ENCODE results near the gene KAT8. TPM values are rescaled to one million over a fixed set of nuclear protein-coding genes. Genes with fewer than 3 reads are reported as not detected.
"Not testable (repeated sequence)": the region's sequence is repeated elsewhere in the genome, so short reads cannot be mapped to it uniquely, and the experiment has no call there.

The KAT8 gene
- total RNA-seq, 1 donor: 31.8 TPM

DNA sequence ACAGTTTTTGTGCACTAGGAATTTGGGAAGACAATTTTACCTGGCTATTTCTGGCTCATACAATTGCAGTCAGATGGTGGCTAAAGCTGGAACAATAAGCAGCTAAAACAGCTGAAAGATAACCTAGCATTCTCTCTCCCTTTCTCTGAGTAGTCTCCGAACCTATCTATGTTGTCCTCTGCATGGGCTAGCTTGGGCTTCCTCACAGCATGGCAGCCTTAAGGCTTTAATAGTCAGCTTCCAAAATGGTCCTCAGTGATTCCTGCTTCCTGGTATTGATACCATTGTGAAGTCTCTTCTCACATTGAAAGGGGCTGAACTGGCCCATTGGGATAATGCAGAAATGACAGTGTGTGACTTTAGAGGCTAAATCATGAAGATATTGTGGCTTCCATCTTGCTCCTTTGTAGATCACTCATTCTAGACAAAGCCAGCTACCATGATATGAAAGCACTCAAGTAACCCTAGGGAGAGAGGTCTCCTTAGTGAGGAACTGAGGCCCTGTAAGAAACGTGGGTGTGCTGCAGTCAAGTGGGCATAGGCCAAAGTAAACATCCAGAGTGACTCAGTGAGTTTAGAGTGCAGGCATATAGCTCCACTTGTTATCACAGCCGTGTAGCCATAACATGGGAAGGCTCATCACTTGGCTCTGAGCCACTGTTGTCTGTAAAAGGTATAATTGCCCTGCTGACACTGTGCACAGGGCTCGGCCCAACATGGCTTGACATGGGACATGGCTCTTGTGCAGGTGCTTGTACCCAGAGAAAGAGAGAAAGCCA, 17.4 kb upstream of the KAT8 start:
- H3K36me3 ChIP-seq (ENCODE audit: insufficient read depth, low read length): no peaks in the 10 kb centered on the region
- peak overlapping the region; percentile 10 for H2AFZ ChIP-seq (ENCODE audit: low read length)
- no peak overlapping the region for H3K4me2 ChIP-seq (ENCODE audit: insufficient read depth, low read length)
- no peaks in the 10 kb centered on the region for H3K27me3 ChIP-seq (ENCODE audit: insufficient read depth, low read length)
- H3K79me2 ChIP-seq (ENCODE audit: insufficient read depth, low read length): no peaks in the 10 kb centered on the region
- H3K27ac ChIP-seq (ENCODE audit: low read depth, low read length): no peak overlapping the region
- H4K20me1 ChIP-seq (ENCODE audit: insufficient read depth, low read length): no peaks in the 10 kb centered on the region
- DNase-seq (ENCODE audit: insufficient read length, low spot score, missing footprints): peak; percentile 78
- peaks cover 11% of the 10 kb centered on the region for H3K4me1 ChIP-seq (ENCODE audit: insufficient read depth, low read length)
- H3K9me3 ChIP-seq (ENCODE audit: low read depth, low read length): no peaks in the 10 kb centered on the region
- TF ChIP-seq, protein P1, sequence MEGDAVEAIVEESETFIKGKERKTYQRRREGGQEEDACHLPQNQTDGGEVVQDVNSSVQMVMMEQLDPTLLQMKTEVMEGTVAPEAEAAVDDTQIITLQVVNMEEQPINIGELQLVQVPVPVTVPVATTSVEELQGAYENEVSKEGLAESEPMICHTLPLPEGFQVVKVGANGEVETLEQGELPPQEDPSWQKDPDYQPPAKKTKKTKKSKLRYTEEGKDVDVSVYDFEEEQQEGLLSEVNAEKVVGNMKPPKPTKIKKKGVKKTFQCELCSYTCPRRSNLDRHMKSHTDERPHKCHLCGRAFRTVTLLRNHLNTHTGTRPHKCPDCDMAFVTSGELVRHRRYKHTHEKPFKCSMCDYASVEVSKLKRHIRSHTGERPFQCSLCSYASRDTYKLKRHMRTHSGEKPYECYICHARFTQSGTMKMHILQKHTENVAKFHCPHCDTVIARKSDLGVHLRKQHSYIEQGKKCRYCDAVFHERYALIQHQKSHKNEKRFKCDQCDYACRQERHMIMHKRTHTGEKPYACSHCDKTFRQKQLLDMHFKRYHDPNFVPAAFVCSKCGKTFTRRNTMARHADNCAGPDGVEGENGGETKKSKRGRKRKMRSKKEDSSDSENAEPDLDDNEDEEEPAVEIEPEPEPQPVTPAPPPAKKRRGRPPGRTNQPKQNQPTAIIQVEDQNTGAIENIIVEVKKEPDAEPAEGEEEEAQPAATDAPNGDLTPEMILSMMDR (IDR thresholded peaks at IDR 0.05; ENCODE audit: extremely low read depth, low read depth, low read length): no peak
- no peak overlapping the region for H3K4me3 ChIP-seq (ENCODE audit: insufficient read depth, low read length)

DNA sequence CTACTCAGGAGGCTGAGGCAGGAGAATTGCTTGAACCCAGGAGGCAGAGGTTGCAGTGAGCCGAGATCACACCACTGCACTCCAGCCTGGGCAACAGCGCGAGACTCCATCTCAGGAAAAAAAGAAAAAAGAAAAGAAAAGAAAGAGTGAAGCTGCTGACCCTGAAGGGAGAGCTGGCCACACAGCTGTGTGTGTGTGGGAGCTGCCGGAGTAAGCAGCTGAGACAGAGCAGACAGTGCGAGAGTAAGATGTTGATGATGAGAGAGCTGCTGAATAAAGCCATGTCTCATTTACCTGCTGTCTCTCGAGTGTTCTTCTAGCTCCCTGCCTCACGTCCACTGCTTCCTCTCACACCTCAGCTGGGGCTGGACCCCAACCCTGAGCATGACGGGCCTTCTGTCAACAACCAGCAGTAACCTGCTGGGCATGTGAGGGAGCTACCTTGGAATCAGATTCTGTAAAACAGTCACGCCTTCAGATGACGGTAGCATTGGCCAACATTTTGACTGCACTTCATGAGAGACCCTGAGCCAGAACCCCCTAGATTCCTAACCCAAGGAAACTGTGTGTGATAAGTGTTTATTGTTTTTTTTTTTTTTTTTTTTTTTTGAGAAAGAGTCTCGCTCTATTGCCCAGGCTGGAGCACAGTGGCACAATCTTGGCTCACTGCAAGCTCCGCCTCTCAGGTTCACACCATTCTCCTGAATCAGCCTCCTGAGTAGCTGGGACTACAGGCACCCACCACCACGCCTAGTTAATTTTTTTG, 16.4 kb upstream of the KAT8 start:
- H3K4me1 ChIP-seq (ENCODE audit: insufficient read depth, low read length); H4K20me1 ChIP-seq (ENCODE audit: insufficient read depth, low read length); H3K4me3 ChIP-seq (ENCODE audit: insufficient read depth, low read length); H3K79me2 ChIP-seq (ENCODE audit: insufficient read depth, low read length); H3K36me3 ChIP-seq (ENCODE audit: insufficient read depth, low read length); H3K9me3 ChIP-seq (ENCODE audit: low read depth, low read length); H3K27me3 ChIP-seq (ENCODE audit: insufficient read depth, low read length); DNase-seq (ENCODE audit: insufficient read length, low spot score, missing footprints); H3K27ac ChIP-seq (ENCODE audit: low read depth, low read length); H3K4me2 ChIP-seq (ENCODE audit: insufficient read depth, low read length); H2AFZ ChIP-seq (ENCODE audit: low read length): not testable (repeated sequence)

DNA sequence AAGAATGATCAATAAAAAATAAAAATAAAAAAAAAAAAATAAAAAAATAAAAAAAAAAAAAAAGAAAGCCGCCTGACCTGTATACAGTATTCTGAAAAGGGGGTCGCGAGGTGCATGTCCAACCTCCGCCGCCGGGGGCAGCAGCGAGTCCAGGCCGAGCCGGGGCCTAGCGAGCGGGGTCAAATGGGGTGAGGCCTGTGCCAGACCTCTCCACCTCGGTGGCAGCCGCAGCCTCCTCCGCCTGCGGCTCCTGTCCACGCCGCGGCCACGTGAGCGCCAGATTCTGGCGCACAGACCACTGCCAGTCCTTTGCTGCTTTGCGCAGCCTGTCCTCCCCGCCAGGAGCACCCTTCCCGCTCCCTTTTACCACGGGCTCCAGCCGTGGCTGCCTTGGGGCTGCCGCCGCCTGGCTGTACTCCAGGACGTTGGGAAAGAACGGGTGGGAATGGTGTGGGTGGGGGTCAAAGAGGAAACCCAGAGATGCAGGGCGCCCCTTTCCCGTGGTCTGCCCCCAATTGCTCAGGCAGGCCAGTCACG, 11.7 kb upstream of the KAT8 start:
- Histone ChIP-seq H3K4me3 (ENCODE audit: insufficient read depth, low read length) (peak overlapping the region; percentile 58), H3K79me2 (ENCODE audit: insufficient read depth, low read length) (peaks cover 19% of the 10 kb centered on the region), H3K27ac (ENCODE audit: low read depth, low read length) (peak overlapping the region; percentile 48), H3K27me3 (ENCODE audit: insufficient read depth, low read length) (no peaks in the 10 kb centered on the region), H3K4me2 (ENCODE audit: insufficient read depth, low read length) (peak overlapping the region; percentile 72), H2AFZ (ENCODE audit: low read length) (peak overlapping the region; percentile 86), H3K4me1 (ENCODE audit: insufficient read depth, low read length) (peaks cover 17% of the 10 kb centered on the region), H3K36me3 (ENCODE audit: insufficient read depth, low read length) (peaks cover 14% of the 10 kb centered on the region), H3K9me3 (ENCODE audit: low read depth, low read length) (no peaks in the 10 kb centered on the region), H4K20me1 (ENCODE audit: insufficient read depth, low read length) (no peaks in the 10 kb centered on the region)
- TF ChIP-seq, protein P1 (IDR thresholded peaks at IDR 0.05; ENCODE audit: extremely low read depth, low read depth, low read length): peak; percentile 59
- peak; percentile 99 for DNase-seq (ENCODE audit: insufficient read length, low spot score, missing footprints)

DNA sequence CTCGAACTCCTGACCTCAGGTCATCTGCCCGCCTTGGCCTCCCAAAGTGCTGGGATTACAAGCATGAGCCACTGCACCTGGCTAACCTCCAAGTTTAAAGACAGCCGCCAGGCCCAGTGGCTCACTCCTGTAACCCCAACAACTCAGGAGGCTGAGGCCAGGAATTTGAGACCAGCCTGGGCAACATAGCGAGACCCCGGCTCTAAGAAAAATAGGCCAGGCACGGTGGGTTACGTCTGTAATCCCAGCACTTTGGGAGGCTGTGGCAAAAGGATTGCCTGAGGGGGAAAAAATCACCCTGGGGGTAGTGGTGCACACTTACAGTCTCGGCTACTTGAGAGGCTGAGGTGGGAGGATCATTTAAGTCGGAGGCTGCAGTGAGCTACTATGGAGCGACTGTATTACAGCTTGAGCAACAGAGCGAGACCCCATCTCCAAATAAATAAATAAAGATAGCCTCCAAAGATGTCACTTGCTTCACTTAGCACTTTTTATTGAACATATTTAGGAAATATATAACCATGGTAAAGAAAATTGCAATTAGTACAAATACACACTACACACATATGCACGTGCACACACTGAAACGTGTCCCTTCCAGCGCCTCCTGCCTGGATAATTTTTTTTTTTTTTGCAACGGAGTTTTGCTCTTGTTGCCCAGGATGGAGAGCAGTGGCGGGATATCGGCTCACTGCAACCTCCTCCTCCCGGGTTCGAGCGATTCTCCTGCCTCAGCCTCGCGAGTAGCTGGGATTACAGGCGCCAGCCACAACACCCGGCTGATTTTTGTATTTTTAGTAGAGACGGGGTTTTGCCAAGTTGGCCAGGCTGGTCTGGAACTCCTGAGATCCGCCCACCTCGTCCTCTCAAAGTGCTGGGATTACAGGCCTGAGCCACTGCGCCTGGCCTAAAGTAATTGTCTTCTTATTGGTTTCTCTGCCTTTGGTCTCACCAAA, 10.7 kb upstream of the KAT8 start:
- Histone ChIP-seq H3K9me3 (ENCODE audit: low read depth, low read length) (no peaks in the 10 kb centered on the region), H3K27me3 (ENCODE audit: insufficient read depth, low read length) (no peaks in the 10 kb centered on the region), H3K4me1 (ENCODE audit: insufficient read depth, low read length) (peaks cover 15% of the 10 kb centered on the region), H3K27ac (ENCODE audit: low read depth, low read length) (no peak overlapping the region), H3K79me2 (ENCODE audit: insufficient read depth, low read length) (peaks cover 19% of the 10 kb centered on the region), H3K4me3 (ENCODE audit: insufficient read depth, low read length) (no peak overlapping the region), H3K36me3 (ENCODE audit: insufficient read depth, low read length) (peaks cover 24% of the 10 kb centered on the region), H4K20me1 (ENCODE audit: insufficient read depth, low read length) (peaks cover 3% of the 10 kb centered on the region), H3K4me2 (ENCODE audit: insufficient read depth, low read length) (no peak overlapping the region), H2AFZ (ENCODE audit: low read length) (no peak overlapping the region)
- peak; percentile 76 for DNase-seq (ENCODE audit: insufficient read length, low spot score, missing footprints)
- TF ChIP-seq, protein P1 (IDR thresholded peaks at IDR 0.05; ENCODE audit: extremely low read depth, low read depth, low read length): no peak

Data from osteoblast (primary cell).